Nephron progenitor cell (in vitro differentiated cells): Measurements from ENCODE around the gene HIPK2.

Source experiments
- DNase-seq: peaks from one replicate; pipeline ENCODE4 v3.0.0; 2021
- H3K27ac Mint-ChIP-seq: 2 replicates; pipeline ENCODE4 v1.8.0; 2021; ENCODE audit warnings: mild to moderate bottlenecking, moderate library complexity, mixed read lengths
- H3K27me3 Mint-ChIP-seq: 2 replicates; pipeline ENCODE4 v1.8.0; 2021; ENCODE audit warnings: mild to moderate bottlenecking, low read depth, mixed read lengths; ENCODE audit not compliant: poor library complexity
- H3K36me3 Mint-ChIP-seq: 2 replicates; pipeline ENCODE4 v1.8.0; 2021; ENCODE audit warnings: low read depth, mixed read lengths
- H3K4me1 Mint-ChIP-seq: 2 replicates; pipeline ENCODE4 v1.8.0; 2021; ENCODE audit warnings: mixed read lengths
- H3K4me3 Mint-ChIP-seq: 2 replicates; pipeline ENCODE4 v1.8.0; 2021; ENCODE audit warnings: mild to moderate bottlenecking, moderate library complexity, mixed read lengths
- H3K9me3 Mint-ChIP-seq: 2 replicates; pipeline ENCODE4 v1.8.0; 2021; ENCODE audit warnings: mild to moderate bottlenecking, moderate library complexity, mixed read lengths
- TF ChIP-seq, protein P1 (sequence below): fragments of 200-600 bp; sonication (generic); IDR thresholded peaks from 2 replicates; pipeline ENCODE4 v1.5.0; 2021; ENCODE audit warnings: antibody characterized with exemption

The HIPK2 gene

DNA sequence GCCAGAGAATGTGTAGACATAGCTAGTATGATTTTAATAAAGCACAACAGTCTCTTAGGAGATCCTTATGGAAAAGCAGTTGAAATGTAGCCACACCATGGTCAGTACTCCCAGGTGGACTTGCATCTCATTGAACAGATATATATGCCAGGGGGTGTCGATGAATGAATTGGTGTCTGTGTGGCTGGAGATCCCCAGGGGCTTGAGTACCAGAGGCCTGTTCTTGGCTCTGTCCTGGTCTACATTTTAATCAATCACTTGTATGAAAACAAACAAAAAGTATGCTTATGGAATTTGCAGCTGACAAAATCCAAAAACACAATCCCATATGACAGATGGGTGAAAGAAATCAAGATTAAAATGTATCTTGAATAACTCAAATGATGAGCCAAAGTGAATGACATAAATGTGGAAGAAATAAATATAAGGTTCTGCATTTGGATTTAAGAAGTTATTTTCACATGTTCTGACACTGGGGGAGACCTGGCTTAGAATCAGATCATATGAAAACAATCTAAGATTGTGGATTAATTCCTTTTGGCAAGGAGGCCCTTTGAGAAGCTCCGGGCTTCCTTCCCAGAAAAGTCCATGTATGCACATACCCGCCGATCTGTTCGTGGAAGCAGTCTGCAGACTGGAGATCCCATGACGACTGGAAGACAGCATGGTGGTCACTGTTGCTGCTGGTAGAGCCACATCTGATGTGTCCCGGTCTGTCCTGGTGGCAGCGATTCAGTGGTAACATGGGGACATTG, 238.7 kb downstream of the HIPK2 start:
- Mint-ChIP-seq H3K27ac (no peak overlapping the region), H3K36me3 (no peaks in the 10 kb centered on the region), H3K27me3 (peaks cover 30% of the 10 kb centered on the region), H3K4me3 (no peak overlapping the region), H3K4me1 (no peaks in the 10 kb centered on the region), H3K9me3 (no peaks in the 10 kb centered on the region)
- TF ChIP-seq, protein P1, sequence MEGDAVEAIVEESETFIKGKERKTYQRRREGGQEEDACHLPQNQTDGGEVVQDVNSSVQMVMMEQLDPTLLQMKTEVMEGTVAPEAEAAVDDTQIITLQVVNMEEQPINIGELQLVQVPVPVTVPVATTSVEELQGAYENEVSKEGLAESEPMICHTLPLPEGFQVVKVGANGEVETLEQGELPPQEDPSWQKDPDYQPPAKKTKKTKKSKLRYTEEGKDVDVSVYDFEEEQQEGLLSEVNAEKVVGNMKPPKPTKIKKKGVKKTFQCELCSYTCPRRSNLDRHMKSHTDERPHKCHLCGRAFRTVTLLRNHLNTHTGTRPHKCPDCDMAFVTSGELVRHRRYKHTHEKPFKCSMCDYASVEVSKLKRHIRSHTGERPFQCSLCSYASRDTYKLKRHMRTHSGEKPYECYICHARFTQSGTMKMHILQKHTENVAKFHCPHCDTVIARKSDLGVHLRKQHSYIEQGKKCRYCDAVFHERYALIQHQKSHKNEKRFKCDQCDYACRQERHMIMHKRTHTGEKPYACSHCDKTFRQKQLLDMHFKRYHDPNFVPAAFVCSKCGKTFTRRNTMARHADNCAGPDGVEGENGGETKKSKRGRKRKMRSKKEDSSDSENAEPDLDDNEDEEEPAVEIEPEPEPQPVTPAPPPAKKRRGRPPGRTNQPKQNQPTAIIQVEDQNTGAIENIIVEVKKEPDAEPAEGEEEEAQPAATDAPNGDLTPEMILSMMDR = no peak
- DNase-seq = no peak

DNA sequence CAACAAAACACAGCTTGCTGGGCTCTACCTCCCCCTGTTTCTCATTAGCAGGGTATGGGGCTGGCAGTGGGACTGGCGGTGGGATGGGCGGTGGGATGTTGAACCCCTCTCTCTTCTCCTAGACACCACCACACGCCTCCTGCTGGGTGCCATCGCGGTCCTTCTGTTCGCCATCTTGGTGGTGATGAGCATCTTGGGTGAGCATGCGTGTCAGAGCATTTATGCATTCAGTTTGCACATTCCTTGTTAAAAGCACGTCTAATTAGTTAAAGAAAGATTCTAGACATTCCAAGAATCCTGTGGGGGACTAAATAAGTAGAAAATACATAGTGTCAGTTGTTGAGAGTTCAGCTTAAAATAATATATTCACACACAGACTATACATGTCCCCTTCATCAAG, 241.6 kb downstream of the HIPK2 start:
- Mint-ChIP-seq H3K36me3 (no peaks in the 10 kb centered on the region), H3K9me3 (no peaks in the 10 kb centered on the region), H3K27ac (no peak overlapping the region), H3K4me3 (no peak overlapping the region), H3K27me3 (peaks cover 29% of the 10 kb centered on the region), H3K4me1 (no peaks in the 10 kb centered on the region)
- DNase-seq = no peak
- TF ChIP-seq, protein P1 = no peak

- Mint-ChIP-seq H3K4me1 (no peaks in the 10 kb centered on the region), H3K27ac (no peak overlapping the region), H3K27me3 (peaks cover 30% of the 10 kb centered on the region), H3K36me3 (no peaks in the 10 kb centered on the region), H3K9me3 (no peaks in the 10 kb centered on the region), H3K4me3 (no peak overlapping the region)
- no peak for DNase-seq
- TF ChIP-seq, protein P1 = no peak
Observed at GRCh38 chr7:139534966-139535651, 242.7 kb downstream of the HIPK2 start.

DNA sequence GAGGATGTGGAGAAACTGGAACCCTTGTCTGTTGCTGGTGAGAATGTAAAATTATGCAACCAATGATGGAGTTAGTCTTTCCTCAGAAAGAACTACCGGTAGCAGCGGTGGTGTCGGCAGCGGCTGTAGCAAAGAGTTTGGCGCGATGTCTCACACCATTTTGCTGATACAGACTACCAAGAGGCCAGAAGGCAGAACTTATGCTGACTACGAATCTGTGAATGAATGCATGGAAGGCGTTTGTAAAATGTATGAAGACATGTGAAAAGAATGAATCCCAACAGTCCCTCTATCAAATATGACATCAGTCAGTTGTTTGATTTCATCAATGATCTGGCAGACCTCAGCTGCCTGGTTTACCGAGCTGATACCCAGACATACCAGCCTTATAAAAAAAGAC, 243.7 kb downstream of the HIPK2 start:
- no peaks in the 10 kb centered on the region for H3K9me3 Mint-ChIP-seq
- TF ChIP-seq, protein P1 = no peak

DNA sequence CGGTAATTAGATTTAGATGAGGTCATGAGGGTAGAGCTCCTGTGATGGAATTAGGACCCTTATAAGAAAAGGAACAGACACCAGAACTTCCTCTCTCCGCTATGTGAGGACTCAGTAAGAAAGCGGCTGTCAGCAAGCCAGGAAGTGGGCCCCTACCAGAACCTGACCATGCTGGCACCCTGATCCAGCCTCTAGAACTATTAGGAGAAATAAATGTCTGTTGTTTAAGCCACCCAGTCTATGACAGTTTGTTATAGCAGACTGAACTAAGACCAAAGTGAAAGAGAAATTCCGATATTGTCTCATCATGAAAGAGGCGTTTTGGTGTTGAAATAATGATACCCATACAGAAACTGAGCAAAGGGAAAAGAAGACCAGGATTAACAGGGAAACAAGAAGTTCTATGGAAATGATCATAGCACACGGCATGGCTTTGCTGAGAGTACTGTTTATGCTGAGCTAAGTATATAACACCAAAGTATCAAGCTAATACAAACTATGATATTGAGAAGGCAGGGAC, 245.1 kb downstream of the HIPK2 start:
- H3K27me3 Mint-ChIP-seq = peaks cover 32% of the 10 kb centered on the region
- TF ChIP-seq, protein P1 = no peak
- H3K36me3 Mint-ChIP-seq = no peaks in the 10 kb centered on the region
- H3K4me1 Mint-ChIP-seq = no peaks in the 10 kb centered on the region
- H3K27ac Mint-ChIP-seq = no peak overlapping the region
- DNase-seq = no peak
- H3K9me3 Mint-ChIP-seq = no peaks in the 10 kb centered on the region
- no peak overlapping the region for H3K4me3 Mint-ChIP-seq

More for the DNA sequence above, 243.7 kb downstream of the HIPK2 start:
- H3K4me3 Mint-ChIP-seq = no peak overlapping the region
- no peak overlapping the region for H3K27ac Mint-ChIP-seq
- no peaks in the 10 kb centered on the region for H3K4me1 Mint-ChIP-seq
- no peaks in the 10 kb centered on the region for H3K36me3 Mint-ChIP-seq
- DNase-seq = no peak
- H3K27me3 Mint-ChIP-seq = peaks cover 28% of the 10 kb centered on the region
